ENCODE data around the gene ACO2. TPM values are rescaled to one million over a fixed set of nuclear protein-coding genes. Genes with fewer than 3 reads are reported as not detected.

Gene ACO2
- total RNA-seq, 1 experiment from 2014 or later, result 66.6 TPM

GRCh38 chr22:41429232-41429950 lies 39.5 kb upstream of the ACO2 start:
- Histone ChIP-seq H3K9me3 (ENCODE audit: control insufficient read depth, low read depth, low read length) (no peaks in the 10 kb centered on the region), H2BK20ac (ENCODE audit: low read depth, low read length, poor library complexity, severe bottlenecking) (no peak overlapping the region), H4K5ac (ENCODE audit: insufficient read length, low read depth, low read length) (no peak overlapping the region), H3K79me2 (ENCODE audit: insufficient read depth, low read length) (no peaks in the 10 kb centered on the region), H3K4me2 (ENCODE audit: insufficient read depth, insufficient read length, low read length) (no peak overlapping the region), H3K56ac (ENCODE audit: insufficient read length, low read depth, low read length) (no peak overlapping the region), H2BK12ac (ENCODE audit: insufficient read length, low read depth, low read length) (no peak overlapping the region), H3K27me3 (ENCODE audit: insufficient read depth, low read length) (no peaks in the 10 kb centered on the region), H3K23ac (ENCODE audit: insufficient read length, low read depth, low read length) (no peak overlapping the region), H3K27ac (ENCODE audit: insufficient read length, low read depth, low read length) (no peak overlapping the region), H3T11ph (ENCODE audit: low read length) (no peak overlapping the region), H2BK15ac (ENCODE audit: low read depth, low read length) (no peak overlapping the region), H4K91ac (ENCODE audit: insufficient read length, low read depth, low read length) (no peak overlapping the region), H2AFZ (ENCODE audit: low read length) (no peak overlapping the region), H3K18ac (ENCODE audit: insufficient read length, low read depth, low read length) (no peak overlapping the region), H3K14ac (ENCODE audit: insufficient read depth, low read length) (no peak overlapping the region), H2BK120ac (ENCODE audit: low read depth, low read length, poor library complexity, severe bottlenecking) (no peak overlapping the region), H3K4ac (ENCODE audit: low read depth, low read length) (no peak overlapping the region), H4K20me1 (ENCODE audit: control insufficient read depth, insufficient read depth, insufficient read length) (no peaks in the 10 kb centered on the region), H3K4me1 (ENCODE audit: insufficient read depth, low read length) (no peaks in the 10 kb centered on the region), H3K79me1 (ENCODE audit: insufficient read depth, low read depth, low read length, poor library complexity, severe bottlenecking) (no peaks in the 10 kb centered on the region), H2BK5ac (ENCODE audit: insufficient read length, low read length) (no peak overlapping the region), H2AK5ac (ENCODE audit: insufficient read length, low read length) (no peak overlapping the region), H3K9ac (ENCODE audit: extremely low read depth, insufficient read length, low read length) (no peak overlapping the region), H4K8ac (replicated peaks; ENCODE audit: insufficient read length, low read depth, low read length) (no peak overlapping the region), H3K23me2 (ENCODE audit: insufficient read length, low read depth, low read length, poor library complexity, severe bottlenecking) (no peaks in the 10 kb centered on the region)
- Mint-ChIP-seq H3K4me3 (no peak overlapping the region), H3K27ac (no peak overlapping the region), H3K36me3 (ENCODE audit: insufficient read depth in 1 of 3, low read depth in 3 of 3) (peaks cover 15 to 32% (median 17%) of the 10 kb centered on the region in 3 experiments; a peak in 6 of 7 replicates), H3K4me1 (peaks cover 3 to 6% of the 10 kb centered on the region in 2 experiments; a peak in 3 of 4 replicates), H3K9me3 (no peaks in the 10 kb centered on the region), H3K27me3 (ENCODE audit: low read depth) (peaks cover 2% of the 10 kb centered on the region; the same call in 1 of the 2 replicates)
- whole genome bisulfite sequencing (ENCODE audit: extremely low coverage, insufficient read length, low lambda C conversion rate), result no CpG with 5 or more reads among the region's 13 CpGs
- no peak for TF ChIP-seq CTCF (conservative IDR thresholded peaks at IDR 0.05)
- DNase-seq, result no peak

All from H9 (cell line).